Measurements from ENCODE around the gene WDR55.

DNA sequence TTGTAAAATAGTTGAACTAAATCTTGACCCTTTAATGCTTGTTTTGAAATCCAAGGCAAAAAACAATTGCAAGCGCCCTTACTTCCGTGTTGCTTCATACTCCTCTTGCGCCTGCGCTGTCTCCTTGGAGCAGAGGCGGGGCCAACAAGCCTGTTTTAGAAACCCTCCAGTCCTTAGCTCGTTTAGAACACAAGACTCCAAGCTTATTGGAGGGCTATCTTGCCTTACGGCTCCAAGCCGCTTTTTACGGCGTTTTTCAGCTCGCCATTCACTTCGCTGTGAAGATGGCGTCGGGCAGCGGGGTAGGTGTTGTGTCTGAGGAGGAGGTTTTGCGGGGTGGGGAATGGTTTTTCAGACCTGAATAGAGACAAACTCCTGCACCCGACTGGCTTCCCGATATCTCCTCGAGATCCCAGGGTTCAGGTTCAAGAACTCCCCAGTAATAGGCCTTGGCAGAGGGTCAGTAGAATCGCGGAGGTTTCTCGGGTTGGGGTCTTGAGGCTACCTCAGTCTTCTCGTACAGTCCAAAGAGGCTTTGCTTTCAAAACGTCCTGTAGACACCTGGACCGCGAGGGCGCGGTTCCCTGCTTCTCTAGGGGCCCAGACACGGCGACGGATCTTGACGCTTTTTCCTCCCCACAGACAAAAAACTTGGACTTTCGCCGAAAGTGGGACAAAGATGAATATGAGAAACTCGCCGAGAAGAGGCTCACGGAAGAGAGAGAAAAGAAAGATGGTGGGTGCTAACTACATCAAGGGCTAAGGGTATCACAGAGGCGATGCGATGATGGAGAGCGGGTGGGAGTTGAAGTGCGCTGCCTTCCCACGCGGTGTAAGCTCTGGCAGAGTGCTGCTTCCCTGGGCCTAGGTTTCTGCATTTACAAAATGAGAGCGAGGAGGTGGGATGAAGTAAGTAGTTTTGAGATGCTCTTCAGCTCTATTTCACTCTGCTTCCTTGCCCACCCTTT is 35.8 kb downstream of the WDR55 start, which contains the start of gene ZMAT2:
- TF ChIP-seq POLR2A (IDR thresholded peaks at IDR 0.05) (peak; percentile 64 to 83), POLR2AphosphoS5 (IDR thresholded peaks at IDR 0.05) (peak; percentile 87 to 96 (median 94))

Measured in sigmoid colon (tissue), 4 donors.